ENCODE data around the gene NRROS.

Gene NRROS

DNA sequence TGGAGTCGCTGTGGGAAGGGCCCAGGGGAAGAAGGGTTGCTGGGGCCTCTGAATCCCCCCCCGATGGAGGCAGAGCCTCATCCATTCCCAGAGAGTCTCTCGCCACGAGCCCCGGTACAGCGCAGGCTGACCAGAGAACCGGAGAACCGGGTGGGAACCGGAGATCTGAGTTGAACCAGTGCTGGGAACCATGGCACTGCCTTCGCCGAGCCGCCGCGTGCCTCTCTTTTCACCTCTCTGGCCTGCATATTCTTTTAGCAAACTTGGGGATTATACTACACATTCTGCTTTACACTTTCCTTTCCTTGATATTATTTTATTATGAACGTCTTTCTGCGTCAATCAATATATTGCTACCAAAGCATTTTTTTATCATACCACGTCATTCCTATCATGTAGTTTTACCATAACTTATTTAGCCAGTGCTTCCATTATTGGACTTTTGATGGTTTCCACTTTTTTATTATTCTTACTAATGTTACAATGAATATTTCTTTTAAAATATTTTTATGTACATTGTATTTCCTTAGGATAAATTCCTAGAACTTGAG, 7.2 kb downstream of the NRROS start:
- TF ChIP-seq, protein P1, sequence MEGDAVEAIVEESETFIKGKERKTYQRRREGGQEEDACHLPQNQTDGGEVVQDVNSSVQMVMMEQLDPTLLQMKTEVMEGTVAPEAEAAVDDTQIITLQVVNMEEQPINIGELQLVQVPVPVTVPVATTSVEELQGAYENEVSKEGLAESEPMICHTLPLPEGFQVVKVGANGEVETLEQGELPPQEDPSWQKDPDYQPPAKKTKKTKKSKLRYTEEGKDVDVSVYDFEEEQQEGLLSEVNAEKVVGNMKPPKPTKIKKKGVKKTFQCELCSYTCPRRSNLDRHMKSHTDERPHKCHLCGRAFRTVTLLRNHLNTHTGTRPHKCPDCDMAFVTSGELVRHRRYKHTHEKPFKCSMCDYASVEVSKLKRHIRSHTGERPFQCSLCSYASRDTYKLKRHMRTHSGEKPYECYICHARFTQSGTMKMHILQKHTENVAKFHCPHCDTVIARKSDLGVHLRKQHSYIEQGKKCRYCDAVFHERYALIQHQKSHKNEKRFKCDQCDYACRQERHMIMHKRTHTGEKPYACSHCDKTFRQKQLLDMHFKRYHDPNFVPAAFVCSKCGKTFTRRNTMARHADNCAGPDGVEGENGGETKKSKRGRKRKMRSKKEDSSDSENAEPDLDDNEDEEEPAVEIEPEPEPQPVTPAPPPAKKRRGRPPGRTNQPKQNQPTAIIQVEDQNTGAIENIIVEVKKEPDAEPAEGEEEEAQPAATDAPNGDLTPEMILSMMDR (IDR thresholded peaks at IDR 0.05; ENCODE audit: insufficient read depth, low read depth, low read length, missing control alignments) = no peak
- no peak overlapping the region for H3K4me3 ChIP-seq (ENCODE audit: low read depth, low read length)

DNA sequence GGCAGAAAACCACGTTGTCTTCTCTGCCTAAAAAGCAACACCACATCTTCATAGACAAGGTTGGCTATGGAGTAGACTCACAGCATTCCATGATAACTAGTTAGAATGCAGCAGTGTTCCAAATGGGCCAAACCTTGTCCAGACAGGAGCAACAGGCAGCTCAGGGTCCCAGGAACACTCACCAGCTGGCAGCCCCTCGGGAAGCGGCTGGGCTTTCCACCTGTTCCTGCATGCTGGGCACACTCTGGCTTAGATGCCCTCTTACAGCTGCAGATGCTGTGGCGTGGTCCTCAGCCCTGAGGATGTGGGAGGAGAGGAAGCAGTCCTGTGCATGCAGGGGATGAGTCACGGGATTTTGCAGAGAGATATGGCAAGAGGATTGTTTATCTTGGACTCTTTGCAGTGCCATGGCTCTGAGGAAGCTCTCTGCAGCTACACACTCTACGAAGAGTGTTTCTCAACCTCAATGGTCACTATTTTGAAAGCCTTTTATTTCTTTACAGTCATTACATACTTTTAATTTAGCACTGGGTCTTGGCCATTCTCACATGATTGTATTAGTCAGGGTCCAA, 11.3 kb downstream of the NRROS start:
- H3K4me3 ChIP-seq (ENCODE audit: low read depth, low read length) = no peak overlapping the region
- DNase-seq (ENCODE audit: low read depth) = no peak
- TF ChIP-seq, protein P1 (IDR thresholded peaks at IDR 0.05; ENCODE audit: insufficient read depth, low read depth, low read length, missing control alignments) = no peak

More for the DNA sequence above, 7.2 kb downstream of the NRROS start:
- DNase-seq (ENCODE audit: low read depth) = no peak

DNA sequence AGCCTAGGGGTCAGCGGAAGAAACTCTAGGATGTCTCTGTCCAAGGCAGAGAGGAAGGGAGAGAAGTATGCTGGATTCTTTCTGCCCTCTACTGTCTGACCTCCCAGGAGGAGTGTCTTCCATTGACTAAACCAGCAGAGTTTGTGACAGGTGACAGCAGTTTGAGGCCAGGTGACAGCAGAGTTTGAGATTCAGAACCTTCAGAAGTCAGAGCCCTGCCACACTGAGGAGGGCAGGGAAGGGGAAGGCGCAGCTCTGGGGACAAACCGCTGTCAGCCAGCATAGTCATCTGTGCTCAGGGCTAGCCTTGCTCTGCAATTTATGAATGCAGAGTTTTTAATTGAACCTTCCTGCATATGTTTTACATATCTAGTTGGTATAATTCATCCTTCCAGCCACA, 12.3 kb downstream of the NRROS start:
- TF ChIP-seq, protein P1 (IDR thresholded peaks at IDR 0.05; ENCODE audit: insufficient read depth, low read depth, low read length, missing control alignments) = no peak

DNA sequence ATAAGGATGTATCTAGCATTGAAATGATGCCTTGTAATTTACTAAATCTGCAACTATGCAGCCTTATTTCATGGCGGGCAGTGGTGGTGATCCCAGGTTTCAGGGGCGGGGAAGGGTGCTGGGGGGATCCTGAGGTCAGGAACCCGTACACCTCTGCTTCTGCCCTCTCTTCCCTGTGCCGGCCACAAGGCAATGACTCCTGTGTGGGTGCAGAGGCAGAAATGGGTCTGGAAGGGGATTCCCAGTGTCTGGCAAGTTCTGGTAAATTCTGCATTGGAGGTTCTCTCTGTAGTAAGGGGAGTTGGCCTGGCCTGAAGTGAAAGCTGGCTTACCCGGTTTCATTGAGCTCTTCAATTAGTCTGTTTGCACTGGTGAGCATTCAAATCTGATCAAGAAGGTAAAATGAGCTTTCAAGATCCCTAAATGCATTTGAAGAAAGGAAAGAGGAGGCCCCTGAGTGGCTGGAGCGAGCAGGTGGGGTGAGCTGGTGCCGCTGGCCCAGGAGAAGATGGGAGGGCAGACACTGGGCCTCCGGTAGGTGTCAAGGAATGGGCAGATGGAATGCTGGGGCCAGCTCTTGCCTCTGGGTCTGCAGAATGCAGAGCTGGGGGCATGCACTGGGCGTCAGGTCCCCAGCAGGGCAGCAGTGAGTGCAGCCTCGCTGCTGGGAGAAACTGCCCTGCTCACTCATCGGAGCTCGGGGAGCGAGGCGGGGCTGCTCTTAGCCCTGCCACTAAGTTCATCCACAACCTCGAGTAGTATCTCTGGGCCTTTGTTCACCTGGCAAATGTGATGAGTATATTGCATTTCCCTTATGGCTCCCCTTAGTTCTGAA, 13.7 kb downstream of the NRROS start:
- TF ChIP-seq, protein P1 (IDR thresholded peaks at IDR 0.05; ENCODE audit: insufficient read depth, low read depth, low read length, missing control alignments) = no peak
- H3K4me3 ChIP-seq (ENCODE audit: low read depth, low read length) = no peak overlapping the region
- no peak for DNase-seq (ENCODE audit: low read depth)

More for the DNA sequence above, 12.3 kb downstream of the NRROS start:
- no peak for DNase-seq (ENCODE audit: low read depth)
- no peak overlapping the region for H3K4me3 ChIP-seq (ENCODE audit: low read depth, low read length)

DNA sequence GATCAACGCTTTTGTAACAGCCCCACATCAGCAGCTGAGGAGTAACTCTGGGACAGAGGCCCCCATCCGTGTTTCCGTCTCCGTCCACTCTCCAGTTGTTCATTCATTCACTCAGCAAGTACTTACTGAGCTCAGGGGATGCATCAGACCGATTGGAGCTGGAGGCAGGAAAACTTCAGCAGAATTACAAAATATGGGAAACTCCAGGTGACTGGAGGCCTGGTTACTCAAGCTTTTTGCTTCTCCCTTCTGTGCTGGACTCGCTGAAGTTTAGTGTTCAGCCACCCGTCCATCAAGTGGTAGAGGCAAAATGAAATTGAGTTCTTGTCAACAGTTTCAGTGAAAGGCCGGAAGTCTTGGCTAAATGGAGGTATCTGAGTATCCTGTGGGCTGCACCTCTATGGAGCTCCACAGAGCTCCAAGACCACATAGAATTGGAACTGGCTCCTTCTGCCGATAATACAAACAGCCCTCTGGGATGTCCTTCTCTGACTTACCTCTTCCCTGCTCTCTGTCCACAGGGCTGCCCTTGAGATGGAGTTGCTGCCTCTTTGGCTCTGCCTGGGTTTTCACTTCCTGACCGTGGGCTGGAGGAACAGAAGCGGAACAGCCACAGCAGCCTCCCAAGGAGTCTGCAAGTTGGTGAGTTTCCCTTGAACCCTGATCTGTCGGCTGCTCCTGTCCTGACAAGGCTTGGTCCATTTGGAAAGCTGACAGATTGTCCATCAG, 14.7 kb downstream of the NRROS start:
- TF ChIP-seq, protein P1 (IDR thresholded peaks at IDR 0.05; ENCODE audit: insufficient read depth, low read depth, low read length, missing control alignments) = no peak
- no peak for DNase-seq (ENCODE audit: low read depth)
- H3K4me3 ChIP-seq (ENCODE audit: low read depth, low read length) = no peak overlapping the region

DNA sequence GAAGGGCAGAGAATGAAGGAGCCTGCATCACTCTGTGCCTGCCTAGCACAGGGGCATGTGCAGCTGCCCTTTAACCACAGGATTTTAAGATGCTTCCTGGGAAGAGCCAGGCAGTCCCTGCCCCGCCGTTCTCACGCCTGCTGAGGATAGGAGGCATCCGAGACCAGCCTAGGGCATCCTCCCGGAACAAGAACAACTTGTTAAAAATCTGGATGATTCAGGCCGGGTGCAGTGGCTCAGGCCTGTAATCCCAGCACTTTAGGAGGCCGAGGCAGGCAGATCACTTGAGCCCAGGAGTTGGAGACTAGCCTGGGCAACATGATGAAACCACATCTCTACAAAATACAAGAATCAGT, 15.2 kb downstream of the NRROS start:
- TF ChIP-seq, protein P1 (IDR thresholded peaks at IDR 0.05; ENCODE audit: insufficient read depth, low read depth, low read length, missing control alignments) = no peak
- no peak for DNase-seq (ENCODE audit: low read depth)
- H3K4me3 ChIP-seq (ENCODE audit: low read depth, low read length) = no peak overlapping the region

Data from GM12865 (cell line).